Endothelial cell of umbilical vein (primary cell): ENCODE results near the gene TBP. TPM values are rescaled to one million over a fixed set of nuclear protein-coding genes. Genes with fewer than 3 reads are reported as not detected.

Source experiments
- BruUV-seq: library from RNA; stranded (reverse); fragments of 400-500 nt; replicated peaks from 2 replicates; lab custom pipeline; 2021; lab: Mats Ljungman, UMichigan
- CTCF ChIA-PET: fragments of 300-600, 350-600 bp; sonication (Branson Sonifier 250); formaldehyde crosslinking; loops from one replicate; lab custom pipeline; 2021; ENCODE audit warnings: antibody characterized with exemption, inconsistent platforms; lab: Charles Lee
- POLR2A ChIA-PET: fragments of 300-600, 350-600 bp; sonication (Branson Sonifier 250); formaldehyde crosslinking; loops from one replicate; lab custom pipeline; 2021; ENCODE audit warnings: antibody characterized with exemption, inconsistent platforms; lab: Charles Lee
- DNase-seq: peaks from one replicate; pipeline ENCODE4 v3.0.0-alpha.2; 2011; ENCODE audit warnings: low read depth, low spot score
- FAIRE-seq: peaks from 2 replicates; lab custom pipeline; 2011; peaks lifted over from hg19 to GRCh38; lab: Jason Lieb, UNC
- H2AFZ ChIP-seq: 2 replicates; pipeline ENCODE4 v1.6.0; 2012; ENCODE audit warnings: low read depth, low read length, control low read depth, inconsistent platforms
- H3K27ac ChIP-seq: 2 replicates; pipeline ENCODE4 v1.5.1; 2011; ENCODE audit warnings: low read depth, mild to moderate bottlenecking, control low read depth, low read length, moderate library complexity; ENCODE audit not compliant: insufficient read depth
- H3K27me3 ChIP-seq, 2 experiments: 2 replicates each; pipeline versions ENCODE4 v1.6.0 to v1.6.1; 2011; ENCODE audit warnings: low read length in 2 of 2, mixed read lengths in 1 of 2; ENCODE audit not compliant: control insufficient read depth in 2 of 2, insufficient read depth in 2 of 2
- H3K36me3 ChIP-seq, 2 experiments: 2 replicates in 1 of 2; 3 replicates in 1 of 2; pipeline ENCODE4 v1.5.1; 2011; ENCODE audit warnings: low read length in 2 of 2, mild to moderate bottlenecking in 1 of 2, moderate library complexity in 1 of 2; ENCODE audit not compliant: control insufficient read depth in 2 of 2, insufficient read depth in 2 of 2; ENCODE audit errors: extremely low read depth in 1 of 2
- H3K4me1 ChIP-seq: 3 replicates; pipeline ENCODE4 v1.5.1; 2011; ENCODE audit warnings: mild to moderate bottlenecking, low read length; ENCODE audit not compliant: control insufficient read depth, insufficient read depth; ENCODE audit errors: extremely low read depth
- H3K4me2 ChIP-seq: 2 replicates; pipeline ENCODE4 v1.6.1; 2011; ENCODE audit warnings: low read length, control low read depth, mixed read lengths; ENCODE audit not compliant: insufficient read depth
- H3K4me3 ChIP-seq, 3 experiments: fragments of 200-600 bp in 1 of 3; sonication (generic), shearing (Covaris generic) in 1 of 3; replicated peaks in 1 of 3; 2 replicates each; pipeline ENCODE4 v1.5.1; 2011 to 2016; ENCODE audit warnings: control low read depth in 3 of 3, low read length in 3 of 3, mild to moderate bottlenecking in 2 of 3, inconsistent platforms in 1 of 3, low read depth in 1 of 3, moderate library complexity in 1 of 3; ENCODE audit not compliant: insufficient read depth in 1 of 3
- H3K79me2 ChIP-seq: 2 replicates; pipeline ENCODE4 v1.6.0; 2012; ENCODE audit warnings: low read length, inconsistent platforms; ENCODE audit not compliant: control insufficient read depth, insufficient read depth
- H3K9ac ChIP-seq: replicated peaks from 2 replicates; pipeline ENCODE3; 2011; ENCODE audit warnings: low read length, control low read depth; ENCODE audit not compliant: insufficient read depth; ENCODE audit errors: extremely low read depth
- H3K9me1 ChIP-seq: replicated peaks from 3 replicates; pipeline ENCODE4 v1.6.0; 2011; ENCODE audit warnings: mild to moderate bottlenecking, low read length; ENCODE audit not compliant: control insufficient read depth, insufficient read depth; ENCODE audit errors: extremely low read depth
- H3K9me3 ChIP-seq: replicated peaks from 2 replicates; pipeline ENCODE4 v1.5.1; 2012; ENCODE audit warnings: low read length, inconsistent platforms; ENCODE audit not compliant: control insufficient read depth, insufficient read depth
- H4K20me1 ChIP-seq: replicated peaks from 2 replicates; pipeline ENCODE3; 2011; ENCODE audit warnings: mild to moderate bottlenecking, low read length; ENCODE audit not compliant: control insufficient read depth, insufficient read depth; ENCODE audit errors: extremely low read depth
- FOS ChIP-seq: IDR thresholded peaks from 2 replicates; pipeline ENCODE4 v1.6.1; 2011; ENCODE audit warnings: mild to moderate bottlenecking, low read length, moderate library complexity, borderline replicate concordance; ENCODE audit not compliant: insufficient read depth
- dilution Hi-C: fragments of 300-500 bp; cut with MboI; formaldehyde crosslinking; loops from one replicate; pipeline ENCODE4 v1.15.0; 2019; ENCODE audit warnings: low sequenced_read_pairs; ENCODE audit not compliant: extremely low pct_ligation_motif_present
- intact Hi-C: fragments of 100-400 bp; cut with micrococcal nuclease; formaldehyde crosslinking; loops from one replicate; pipeline ENCODE4 v1.10.0; 2022
- polyA plus RNA-seq, 4 experiments: library from polyadenylated mRNA; depleted of rRNA in 3 of 4; stranded (reverse) in 3 of 4; unstranded in 1 of 4; fragments of >200 nt; gene quantifications; 2 replicates each; pipeline versions ENCODE4 v1.2.1 to v1.2.3, GENCODE V29; 2011 to 2012; ENCODE audit warnings: missing spikeins in 1 of 4
- total RNA-seq: library from RNA; stranded (reverse); gene quantifications from 2 replicates; pipeline ENCODE4 v1.2.3, GENCODE V29; 2021
- TF ChIP-seq, protein P1 (sequence below), 2 donors: IDR thresholded peaks; 1 replicate in 1 of 2; 2 replicates in 1 of 2; pipeline ENCODE4 v1.5.1; 2011; ENCODE audit warnings: low read length in 2 of 2, mild to moderate bottlenecking in 2 of 2, moderate library complexity in 2 of 2, control low read depth in 1 of 2, inconsistent platforms in 1 of 2, low read depth in 1 of 2; ENCODE audit not compliant: insufficient read depth in 1 of 2; ENCODE audit errors: extremely low read depth in 1 of 2

The TBP gene
- total and polyA plus RNA-seq, 2 donors (not counting 3 experiments of a cell fraction or from before 2014, with no cell fraction given), result 17.5 to 17.7 TPM

DNA sequence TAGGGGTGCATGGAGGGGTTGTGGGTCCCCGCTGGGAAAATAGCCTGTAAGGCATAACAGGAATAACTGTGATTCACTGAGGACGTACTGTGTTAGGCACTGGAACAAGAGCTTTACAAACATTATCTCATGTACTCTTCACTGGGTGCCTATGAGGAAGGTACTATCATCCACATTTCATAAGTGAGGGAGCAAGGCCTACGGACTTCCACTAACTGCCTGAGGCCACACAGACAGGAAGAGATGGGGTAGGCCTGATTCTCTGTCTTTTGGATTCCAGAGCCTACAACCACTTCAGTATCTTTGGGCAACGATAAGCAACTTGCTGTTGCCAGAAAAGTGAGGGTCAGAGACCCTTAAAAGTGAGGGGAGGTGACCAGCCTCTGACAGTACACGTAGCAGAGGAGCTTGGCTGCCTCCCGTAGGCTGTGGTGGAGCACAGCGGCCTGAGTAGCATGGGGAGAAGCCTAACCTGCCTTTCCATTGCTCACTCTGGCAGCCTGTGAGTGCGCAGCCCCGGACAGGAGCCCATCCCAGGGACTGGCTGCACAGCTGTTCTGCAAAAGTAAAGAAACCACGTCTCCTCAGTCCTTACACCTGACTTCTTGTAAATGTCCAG, 31.5 kb upstream of the TBP start:
- H3K4me1 ChIP-seq, result peaks cover 5% of the 10 kb centered on the region
- no peak overlapping the region for H3K27ac ChIP-seq
- H3K9me3 ChIP-seq, result no peaks in the 10 kb centered on the region
- H3K79me2 ChIP-seq, result no peaks in the 10 kb centered on the region
- peaks cover 2 to 7% of the 10 kb centered on the region in 2 experiments for H3K27me3 ChIP-seq
- ChIA-PET POLR2A (no interaction called here), CTCF (interaction anchor here (0.9 to 3.0 kb wide), 5 partner anchors 691 to 1630 kb away, joined by 3 to 20 read pairs (median 4); no protein-coding TSS in a partner anchor)
- DNase-seq, result peak; percentile 21
- no peak overlapping the region for H3K9ac ChIP-seq
- BruUV-seq, result no TSS peak
- no peaks in the 10 kb centered on the region for H4K20me1 ChIP-seq
- no peak overlapping the region for H3K4me2 ChIP-seq
- intact Hi-C loops, result no loop called here
- no peak overlapping the region for H2AFZ ChIP-seq
- no peak overlapping the region for H3K4me3 ChIP-seq
- no peaks in the 10 kb centered on the region for H3K9me1 ChIP-seq
- H3K36me3 ChIP-seq, result no peaks in the 10 kb centered on the region
- no peak for FAIRE-seq
- dilution Hi-C loops, result no loop called here
- TF ChIP-seq, protein P1, sequence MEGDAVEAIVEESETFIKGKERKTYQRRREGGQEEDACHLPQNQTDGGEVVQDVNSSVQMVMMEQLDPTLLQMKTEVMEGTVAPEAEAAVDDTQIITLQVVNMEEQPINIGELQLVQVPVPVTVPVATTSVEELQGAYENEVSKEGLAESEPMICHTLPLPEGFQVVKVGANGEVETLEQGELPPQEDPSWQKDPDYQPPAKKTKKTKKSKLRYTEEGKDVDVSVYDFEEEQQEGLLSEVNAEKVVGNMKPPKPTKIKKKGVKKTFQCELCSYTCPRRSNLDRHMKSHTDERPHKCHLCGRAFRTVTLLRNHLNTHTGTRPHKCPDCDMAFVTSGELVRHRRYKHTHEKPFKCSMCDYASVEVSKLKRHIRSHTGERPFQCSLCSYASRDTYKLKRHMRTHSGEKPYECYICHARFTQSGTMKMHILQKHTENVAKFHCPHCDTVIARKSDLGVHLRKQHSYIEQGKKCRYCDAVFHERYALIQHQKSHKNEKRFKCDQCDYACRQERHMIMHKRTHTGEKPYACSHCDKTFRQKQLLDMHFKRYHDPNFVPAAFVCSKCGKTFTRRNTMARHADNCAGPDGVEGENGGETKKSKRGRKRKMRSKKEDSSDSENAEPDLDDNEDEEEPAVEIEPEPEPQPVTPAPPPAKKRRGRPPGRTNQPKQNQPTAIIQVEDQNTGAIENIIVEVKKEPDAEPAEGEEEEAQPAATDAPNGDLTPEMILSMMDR (IDR thresholded peaks at IDR 0.05; ENCODE audit: extremely low read depth in 1 of 2, insufficient read depth in 1 of 2, low read depth in 1 of 2, low read length in 2 of 2), result peak; percentile 13 to 41
- no peak for TF ChIP-seq FOS
